Erythroblast (primary cell): ENCODE measurements around the gene LRRTM4.
"Not testable (repeated sequence)": the region's sequence is repeated elsewhere in the genome, so short reads cannot be mapped to it uniquely, and the experiment has no call there.

Source experiments
- DNase-seq, 2 experiments: peaks; one replicate each; lab custom pipeline; 2025; lab: John Stamatoyannopoulos, UW
- GATA1 ChIP-seq: IDR thresholded peaks from 2 replicates; pipeline ENCODE4 v1.6.1; 2011; ENCODE audit warnings: low read depth, mild to moderate bottlenecking, control low read depth, low read length, moderate library complexity
- POLR2A ChIP-seq: IDR thresholded peaks from 2 replicates; pipeline ENCODE4 v1.6.1; 2011; ENCODE audit warnings: mild to moderate bottlenecking, low read length

Gene LRRTM4

GRCh38 chr2:77149565-77149964 lies 372.6 kb downstream of the LRRTM4 start:
- no peak for TF ChIP-seq POLR2A
- TF ChIP-seq GATA1: no peak
- no peak for DNase-seq

DNA sequence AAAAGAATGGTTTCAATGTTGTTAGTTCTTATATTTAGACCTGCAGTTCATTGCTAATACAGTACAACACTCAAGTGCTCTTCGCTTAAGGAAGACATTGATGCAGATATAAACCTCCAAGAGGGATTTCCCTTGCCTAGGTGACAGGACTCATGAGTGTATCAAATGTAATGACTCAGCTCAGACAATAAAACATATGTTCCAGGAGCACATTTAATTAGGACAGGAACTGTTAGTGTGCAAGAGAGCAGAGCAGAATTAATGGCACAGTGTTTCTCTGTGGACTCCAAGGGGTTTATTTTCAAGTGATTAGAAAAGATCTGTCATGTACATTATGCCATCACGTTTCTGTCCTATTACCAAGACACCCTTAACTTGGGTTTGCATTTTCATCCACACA lies 375.0 kb downstream of the LRRTM4 start:
- TF ChIP-seq POLR2A: no peak
- TF ChIP-seq GATA1: no peak
- DNase-seq: no peak

GRCh38 chr2:77144772-77145171 lies 377.4 kb downstream of the LRRTM4 start:
- no peak for DNase-seq
- no peak for TF ChIP-seq POLR2A
- no peak for TF ChIP-seq GATA1

- DNase-seq: no peak
- TF ChIP-seq GATA1: no peak
- TF ChIP-seq POLR2A: no peak
Measured at GRCh38 chr2:77142141-77142540, 380.0 kb downstream of the LRRTM4 start.

DNA sequence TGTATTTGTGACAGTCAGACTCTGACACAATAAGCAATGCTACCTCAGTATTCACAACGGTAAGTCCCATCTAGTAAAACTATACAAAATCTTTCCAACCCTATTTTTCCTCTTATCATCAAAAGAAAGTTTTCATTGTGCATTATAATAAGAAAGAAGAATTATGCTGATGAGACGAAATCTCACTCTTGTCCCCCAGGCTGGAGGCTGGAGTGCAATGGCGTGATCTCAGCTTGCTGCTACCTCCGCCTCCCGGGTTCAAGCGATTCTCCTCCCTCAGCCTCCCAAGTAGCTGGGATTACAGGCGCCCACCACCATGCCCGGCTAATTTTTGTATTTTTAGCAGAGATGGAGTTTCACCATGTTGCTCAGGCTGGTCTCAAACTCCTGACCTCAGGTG lies 393.7 kb downstream of the LRRTM4 start:
- not testable (repeated sequence) for DNase-seq

GRCh38 chr2:77127345-77127744 lies 394.8 kb downstream of the LRRTM4 start:
- no peak for TF ChIP-seq GATA1
- TF ChIP-seq POLR2A: no peak
- DNase-seq: no peak

- no peak for DNase-seq
- TF ChIP-seq POLR2A: no peak
- no peak for TF ChIP-seq GATA1
Measured at GRCh38 chr2:77121518-77121917, 400.7 kb downstream of the LRRTM4 start.

- DNase-seq: no peak
- TF ChIP-seq POLR2A: no peak
- TF ChIP-seq GATA1: no peak
Measured at GRCh38 chr2:77119333-77119732, 402.8 kb downstream of the LRRTM4 start.

- TF ChIP-seq GATA1 (no peak), POLR2A (no peak)
- DNase-seq: no peak
Measured at GRCh38 chr2:77108915-77109314, 413.3 kb downstream of the LRRTM4 start.

DNA sequence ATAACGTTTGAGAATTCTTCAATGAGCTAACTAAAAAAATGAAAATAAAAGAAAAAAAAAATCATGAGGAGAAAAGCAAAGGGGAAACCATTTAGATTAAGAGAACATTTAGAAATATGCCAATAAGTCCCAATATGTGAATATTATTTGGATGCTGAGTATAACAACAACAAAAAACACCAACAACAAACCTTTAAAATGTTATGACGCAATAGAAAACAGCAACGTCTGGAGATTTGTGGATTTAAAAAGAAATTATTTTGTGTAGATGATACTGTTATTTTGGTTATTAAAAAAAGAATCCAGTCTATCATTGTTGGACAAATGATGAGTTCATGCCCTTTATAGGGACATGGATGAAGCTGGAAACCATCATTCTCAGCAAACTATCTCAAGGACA lies 417.2 kb downstream of the LRRTM4 start:
- DNase-seq: no peak
- TF ChIP-seq POLR2A: no peak
- no peak for TF ChIP-seq GATA1

GRCh38 chr2:77104554-77104953 lies 417.6 kb downstream of the LRRTM4 start:
- no peak for DNase-seq

GRCh38 chr2:77102927-77103326 lies 419.2 kb downstream of the LRRTM4 start:
- no peak for DNase-seq
- TF ChIP-seq POLR2A (no peak), GATA1 (no peak)

More at GRCh38 chr2:77104554-77104953, 417.6 kb downstream of the LRRTM4 start:
- no peak for TF ChIP-seq POLR2A
- TF ChIP-seq GATA1: no peak

DNA sequence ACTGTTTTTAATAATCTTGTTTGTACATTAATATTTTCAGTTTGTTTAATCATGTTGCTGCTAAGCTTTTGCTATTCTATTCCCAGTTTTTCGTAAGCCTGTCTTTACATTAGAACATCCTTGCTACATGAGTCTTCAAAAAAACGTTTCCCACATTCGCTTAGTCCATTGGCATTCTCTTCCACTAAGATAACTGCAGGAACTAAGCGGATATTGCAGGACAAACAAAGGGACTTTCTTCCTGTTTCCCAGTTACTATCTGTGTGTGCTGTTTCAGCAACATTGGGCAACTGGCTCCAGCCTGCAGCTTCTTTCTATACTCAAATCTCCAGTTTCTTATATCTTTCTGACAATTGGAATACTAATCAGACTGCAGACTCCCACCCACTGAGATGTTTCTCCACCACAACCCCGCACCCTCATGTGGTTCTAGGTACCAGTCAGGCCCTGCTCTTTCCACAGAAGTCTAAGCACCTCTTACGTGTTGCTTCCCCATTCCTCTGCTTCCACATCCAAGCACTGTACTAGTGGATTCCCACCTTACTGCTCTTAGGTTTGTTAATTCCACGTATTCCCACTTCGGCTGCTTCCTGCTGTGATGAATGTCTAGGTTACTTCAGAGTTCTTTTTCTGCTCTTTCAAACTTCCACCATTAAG lies 420.3 kb downstream of the LRRTM4 start:
- no peak for DNase-seq
- TF ChIP-seq GATA1: no peak

DNA sequence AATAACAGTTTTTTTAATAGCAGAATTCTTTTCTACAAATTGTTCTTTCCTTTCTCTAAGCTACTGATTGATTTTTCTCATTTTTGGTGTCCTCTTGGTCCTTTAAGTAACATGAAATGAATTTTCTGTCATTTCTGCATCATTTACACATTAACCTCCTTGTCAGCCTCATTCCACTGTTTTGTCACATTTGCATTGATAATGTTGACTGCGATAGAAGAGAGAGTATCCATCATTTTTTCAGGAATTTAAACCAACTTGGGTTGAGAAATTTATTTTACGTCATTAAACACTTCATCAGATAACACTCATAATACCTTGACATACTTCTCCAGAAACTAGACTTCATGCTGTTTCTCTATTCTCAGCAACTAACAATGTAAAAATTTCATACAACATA lies 422.2 kb downstream of the LRRTM4 start:
- no peak for DNase-seq
- TF ChIP-seq POLR2A (no peak), GATA1 (no peak)

DNA sequence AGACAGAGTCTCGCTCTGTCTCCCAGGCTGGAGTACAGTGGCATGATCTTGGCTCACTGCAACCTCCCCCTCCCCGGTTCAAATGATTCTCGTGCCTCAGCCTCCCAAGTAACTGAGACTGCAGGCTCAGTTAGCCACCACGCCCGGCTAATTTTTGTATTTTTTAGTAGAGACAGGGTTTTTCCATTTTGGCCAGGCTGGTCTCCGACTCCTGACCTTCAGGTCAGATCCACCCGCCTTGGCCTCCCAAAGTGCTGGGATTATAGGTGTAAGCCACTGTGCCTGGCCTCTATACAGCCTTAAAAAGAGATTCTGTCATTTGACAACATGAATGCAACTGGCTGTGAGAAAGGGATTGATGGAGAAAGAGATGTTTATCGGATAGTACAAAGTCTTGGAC lies 426.7 kb downstream of the LRRTM4 start:
- not testable (repeated sequence) for DNase-seq

GRCh38 chr2:77095096-77095495 lies 427.1 kb downstream of the LRRTM4 start:
- TF ChIP-seq POLR2A (no peak), GATA1 (no peak)
- DNase-seq: no peak

- DNase-seq: not testable (repeated sequence)
Measured at GRCh38 chr2:77088424-77088823, 433.8 kb downstream of the LRRTM4 start.
